ENCODE data around the gene B4GALT4. TPM values are rescaled to one million over a fixed set of nuclear protein-coding genes. Genes with fewer than 3 reads are reported as not detected.

The B4GALT4 gene
- total and polyA plus RNA-seq, 2 of the 8 experiments (the other 6 are each of a cell fraction or from before 2014, with no cell fraction given) = 14.6 to 44.7 TPM

DNA sequence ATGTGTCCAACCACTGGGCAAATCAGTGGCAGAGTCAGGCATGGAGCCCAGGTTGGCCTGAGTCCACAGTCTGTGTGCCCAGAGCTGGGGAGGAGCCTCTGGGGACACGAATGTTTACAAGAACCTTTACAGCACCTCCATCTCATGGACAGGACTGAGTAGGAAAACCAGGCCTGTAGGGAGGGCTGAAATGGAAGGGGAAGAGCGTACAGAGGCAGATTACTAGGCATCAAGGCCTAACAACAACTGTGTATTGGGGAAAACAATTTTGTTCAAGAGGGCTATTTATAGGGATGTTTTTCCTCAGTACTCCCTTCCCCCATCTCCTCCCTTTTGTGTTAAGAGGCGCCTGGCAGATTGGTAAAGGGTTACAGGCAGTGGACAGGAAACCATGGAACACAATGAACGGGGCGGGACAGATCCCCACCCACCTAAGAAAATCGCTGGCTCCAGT lies 38.5 kb upstream of the B4GALT4 start:
- CTCF ChIA-PET (ENCODE audit: partially characterized antibody) = interaction anchor here (0.7 to 1.0 kb wide), 2 partner anchors 145 to 321 kb away, joined by 3 read pairs; no protein-coding TSS in a partner anchor
- Histone ChIP-seq H4K5ac (ENCODE audit: insufficient read length, low read depth, low read length) (no peak overlapping the region), H3K23me2 (ENCODE audit: low read depth, low read length) (no peaks in the 10 kb centered on the region), H3K14ac (ENCODE audit: insufficient read length) (no peak overlapping the region), H3K36me3 (ENCODE audit: control insufficient read depth in 2 of 4, insufficient read depth in 4 of 4, low read length in 3 of 4) (no peaks in the 10 kb centered on the region), H3K9ac (replicated peaks in 1 of 4; ENCODE audit: extremely low read depth in 1 of 4, low read depth in 3 of 4, low read length in 3 of 4) (no peak overlapping the region), H2BK20ac (ENCODE audit: low read length) (no peak overlapping the region; the same call in 1 of the 2 replicates), H2AFZ (ENCODE audit: low read length) (peak overlapping the region; percentile 100), H3K56ac (replicated peaks; ENCODE audit: insufficient read length, low read depth, low read length) (no peak overlapping the region), H3K79me1 (ENCODE audit: low read depth, low read length) (no peaks in the 10 kb centered on the region), H4K8ac (ENCODE audit: extremely low read depth, insufficient read depth, low read length) (no peak overlapping the region), H2BK12ac (ENCODE audit: low read depth, low read length) (0 out of 2 replicates have a peak overlapping the region, but pooled peaks have one; percentile 22), H3K4me2 (ENCODE audit: insufficient read depth in 1 of 2, low read depth in 2 of 2, low read length in 2 of 2) (no peak overlapping the region), H3K4me3 (ENCODE audit: extremely low read depth in 1 of 4, insufficient read depth in 2 of 4, low read depth in 3 of 4, low read length in 4 of 4) (no peak overlapping the region), H3K18ac (ENCODE audit: extremely low read depth, low read length) (no peak overlapping the region; the same call in 1 of the 2 replicates), H3K23ac (ENCODE audit: insufficient read length) (no peak overlapping the region), H2BK5ac (ENCODE audit: low read depth, low read length) (peak overlapping the region; percentile 46; the same call in 1 of the 2 replicates), H2AK5ac (ENCODE audit: low read depth, low read length) (no peak overlapping the region), H3K27ac (ENCODE audit: low read depth, low read length) (no peak overlapping the region), H3K9me3 (ENCODE audit: insufficient read depth in 2 of 2, low read depth in 1 of 2, low read length in 1 of 2) (peaks cover 12 to 17% of the 10 kb centered on the region in 2 experiments), H3K27me3 (replicated peaks in 1 of 4; ENCODE audit: control insufficient read depth in 3 of 4, extremely low read depth in 1 of 4, insufficient read depth in 3 of 4, low read length in 3 of 4) (no peaks in the 10 kb centered on the region), H4K20me1 (replicated peaks in 1 of 2; ENCODE audit: control insufficient read depth in 1 of 2, insufficient read depth in 2 of 2, low read length in 2 of 2) (no peaks in the 10 kb centered on the region), H3K4me1 (replicated peaks in 1 of 4; ENCODE audit: control insufficient read depth in 3 of 4, insufficient read depth in 4 of 4, low read length in 3 of 4) (peaks cover 0 to 6% (median 0%) of the 10 kb centered on the region in 4 experiments; a peak in 1 of 7 replicates), H2BK15ac (ENCODE audit: low read length) (no peak overlapping the region), H3K79me2 (ENCODE audit: control insufficient read depth in 1 of 2, insufficient read depth in 2 of 2, low read length in 2 of 2) (no peaks in the 10 kb centered on the region), H4K91ac (replicated peaks; ENCODE audit: insufficient read length, low read length) (no peak overlapping the region), H3K4ac (replicated peaks; ENCODE audit: insufficient read length, low read depth, low read length) (no peak overlapping the region), H2BK120ac (replicated peaks; ENCODE audit: low read depth, low read length) (no peak overlapping the region)
- no peak for DNase-seq (ENCODE audit: low read depth in 1 of 2, low spot score in 2 of 2)
- WGBS, 2 experiments (ENCODE audit: extremely low coverage in 1 of 2, insufficient coverage in 1 of 2, insufficient read length in 1 of 2, insufficient replicate concordance in 2 of 2, low coverage in 1 of 2, low lambda C conversion rate in 2 of 2, missing lambda C conversion rate in 1 of 2) = 80% methylated on average over 6 of the region's 6 CpGs; no CpG with 5 or more reads in 1 of the 2 experiments
- POLR2A ChIA-PET (ENCODE audit: partially characterized antibody) = interaction anchor here (0.7 to 1.6 kb wide), 2 partner anchors 11 to 44 kb away, joined by 3 to 6 read pairs; no protein-coding TSS in a partner anchor
- FAIRE-seq = no peak
